GM13977 (cell line): ENCODE measurements around the gene UBE2O.

Source experiments
- DNase-seq: peaks from one replicate; pipeline ENCODE4 v3.0.0; 2012; ENCODE audit warnings: low spot score
- in situ Hi-C: fragments of 300-500 bp; cut with MboI; formaldehyde crosslinking; loops from one replicate; pipeline ENCODE4 v1.12.0; 2022; ENCODE audit warnings: low sequenced_read_pairs, low pct_unique_long_range_greater_than_20kb, mixed read lengths, inconsistent platforms; ENCODE audit not compliant: unreplicated experiment
- TF ChIP-seq, protein P1 (sequence below): IDR thresholded peaks from 2 replicates; pipeline ENCODE4 v1.5.1; 2012; ENCODE audit warnings: mild to moderate bottlenecking, control low read depth; ENCODE audit not compliant: insufficient read depth; ENCODE audit errors: extremely low read depth, missing control alignments

Gene UBE2O

DNA sequence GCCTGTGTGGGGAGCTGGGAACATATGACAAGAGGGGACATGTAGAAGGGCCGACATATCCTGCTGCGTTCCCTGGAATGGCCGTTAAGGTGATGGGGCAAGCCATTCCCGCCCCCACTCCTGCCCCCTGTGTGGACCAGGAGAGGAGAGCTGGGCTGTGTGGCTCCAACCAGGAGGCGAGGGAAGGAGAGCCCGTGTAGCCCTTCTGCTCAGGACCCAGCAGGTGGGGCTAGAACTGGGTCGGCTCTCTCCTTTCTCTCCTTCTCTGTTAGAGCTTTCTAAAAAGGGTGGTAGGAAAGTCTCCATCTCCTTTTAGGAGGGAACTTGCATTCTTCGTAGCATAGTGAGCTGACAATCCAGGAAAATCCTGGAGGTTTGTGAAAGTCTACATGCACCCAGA is 55.8 kb downstream of the UBE2O start:
- DNase-seq: no peak
- TF ChIP-seq, protein P1, sequence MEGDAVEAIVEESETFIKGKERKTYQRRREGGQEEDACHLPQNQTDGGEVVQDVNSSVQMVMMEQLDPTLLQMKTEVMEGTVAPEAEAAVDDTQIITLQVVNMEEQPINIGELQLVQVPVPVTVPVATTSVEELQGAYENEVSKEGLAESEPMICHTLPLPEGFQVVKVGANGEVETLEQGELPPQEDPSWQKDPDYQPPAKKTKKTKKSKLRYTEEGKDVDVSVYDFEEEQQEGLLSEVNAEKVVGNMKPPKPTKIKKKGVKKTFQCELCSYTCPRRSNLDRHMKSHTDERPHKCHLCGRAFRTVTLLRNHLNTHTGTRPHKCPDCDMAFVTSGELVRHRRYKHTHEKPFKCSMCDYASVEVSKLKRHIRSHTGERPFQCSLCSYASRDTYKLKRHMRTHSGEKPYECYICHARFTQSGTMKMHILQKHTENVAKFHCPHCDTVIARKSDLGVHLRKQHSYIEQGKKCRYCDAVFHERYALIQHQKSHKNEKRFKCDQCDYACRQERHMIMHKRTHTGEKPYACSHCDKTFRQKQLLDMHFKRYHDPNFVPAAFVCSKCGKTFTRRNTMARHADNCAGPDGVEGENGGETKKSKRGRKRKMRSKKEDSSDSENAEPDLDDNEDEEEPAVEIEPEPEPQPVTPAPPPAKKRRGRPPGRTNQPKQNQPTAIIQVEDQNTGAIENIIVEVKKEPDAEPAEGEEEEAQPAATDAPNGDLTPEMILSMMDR: no peak
- in situ Hi-C loops: no loop called here

- DNase-seq: no peak
- TF ChIP-seq, protein P1: no peak
- in situ Hi-C loops: no loop called here
Observed at GRCh38 chr17:76395980-76396379, 57.0 kb downstream of the UBE2O start.

GRCh38 chr17:76394166-76394565 is 58.8 kb downstream of the UBE2O start:
- TF ChIP-seq, protein P1: no peak
- DNase-seq: no peak
- in situ Hi-C loops: no loop called here

DNA sequence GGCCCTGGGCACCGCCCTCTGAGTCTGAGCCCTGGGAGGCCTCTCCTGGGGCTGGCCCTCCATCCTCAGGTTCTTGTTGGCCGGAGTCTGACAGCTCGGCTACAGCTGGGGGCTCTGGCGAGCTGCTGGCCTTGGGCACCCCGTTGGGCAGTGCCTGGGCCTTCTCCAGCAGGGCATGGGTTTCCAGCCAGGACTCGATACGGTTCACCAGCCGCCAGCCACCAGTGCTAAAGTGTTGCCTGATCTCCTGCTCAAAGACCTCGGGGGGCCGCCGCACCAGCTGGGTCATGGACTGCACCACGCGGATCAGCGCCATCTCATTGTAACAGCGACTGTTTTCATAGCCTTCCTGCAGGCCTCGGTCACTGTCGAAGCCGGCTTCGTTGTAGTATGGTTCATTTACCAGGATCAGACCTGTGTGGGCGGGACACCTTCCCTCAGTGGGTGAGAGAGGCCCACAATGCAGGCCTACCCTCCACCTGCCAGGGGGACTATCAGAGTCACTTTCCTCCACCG is 61.7 kb downstream of the UBE2O start:
- in situ Hi-C loops: no loop called here
- TF ChIP-seq, protein P1: no peak
- DNase-seq: no peak

DNA sequence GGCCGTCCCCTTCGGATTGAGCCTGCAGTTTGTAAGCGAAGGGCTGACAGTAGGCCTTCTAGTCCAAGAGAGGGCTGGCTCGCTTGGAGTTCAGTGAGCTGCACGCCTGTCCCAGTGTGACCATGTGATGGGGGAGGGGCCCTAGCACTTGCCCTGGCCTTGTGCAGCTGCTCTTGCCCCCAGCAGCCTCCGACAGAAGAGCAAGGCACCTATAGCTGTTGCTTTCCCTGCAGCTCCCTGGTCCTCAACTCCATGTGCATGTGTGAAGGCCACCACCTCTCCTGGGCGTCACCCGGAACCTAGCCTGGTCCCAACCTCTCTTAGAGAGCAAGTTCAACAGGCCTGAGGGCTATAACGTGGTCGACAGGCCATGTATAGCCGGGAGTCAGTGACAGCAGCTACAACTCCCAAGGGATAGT is 62.9 kb downstream of the UBE2O start:
- no peak for DNase-seq
- in situ Hi-C loops: no loop called here
- TF ChIP-seq, protein P1: no peak

DNA sequence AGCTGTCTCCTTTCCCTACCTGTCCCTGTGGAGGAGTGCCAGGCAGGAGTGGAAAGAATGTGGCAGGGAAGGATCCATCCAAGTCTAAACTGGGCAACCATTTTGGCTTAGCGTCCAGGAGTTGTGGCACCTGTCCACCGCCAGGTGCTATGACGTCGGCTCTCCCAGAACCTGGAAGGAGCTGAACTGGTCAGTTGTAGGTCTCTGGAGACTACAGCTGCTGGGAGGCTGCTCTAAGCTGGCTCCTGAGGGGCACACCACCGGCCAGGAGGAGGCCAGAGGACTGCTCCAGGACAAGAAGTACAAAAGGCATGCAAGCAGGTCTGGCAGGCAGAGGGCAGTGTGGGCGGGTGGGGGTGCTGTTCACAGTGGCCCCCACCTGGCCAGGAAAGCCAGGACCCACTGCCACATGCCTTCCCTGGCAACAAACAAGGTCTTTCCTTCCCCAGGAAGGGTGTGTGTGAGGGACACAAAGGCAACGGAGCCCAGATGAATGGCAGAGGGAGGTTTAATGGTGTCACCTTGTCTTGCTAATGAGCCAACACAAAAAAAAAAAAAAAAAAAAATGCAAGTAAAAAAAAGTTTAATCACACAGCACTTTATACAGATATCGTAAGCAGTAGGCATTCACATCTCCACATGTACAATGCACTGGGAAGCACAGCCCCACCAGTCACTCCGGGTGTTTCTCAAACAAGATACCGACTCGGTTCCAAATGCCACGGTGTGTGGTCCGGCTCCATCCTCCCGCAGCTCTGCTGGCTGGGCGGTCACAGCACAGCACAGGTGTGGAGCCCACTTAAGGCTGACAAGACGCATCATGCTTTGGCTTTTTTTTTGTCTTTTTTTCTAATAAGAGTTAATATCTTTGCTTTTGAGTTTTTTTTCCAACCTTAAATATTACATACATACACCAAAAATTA is 63.7 kb downstream of the UBE2O start:
- no peak for DNase-seq
- TF ChIP-seq, protein P1: no peak
- in situ Hi-C loops: no loop called here
